Cardiac septum (tissue), 1 donor: ENCODE data around the gene ZNF91. TPM values are rescaled to one million over a fixed set of nuclear protein-coding genes. Genes with fewer than 3 reads are reported as not detected.
"Not testable (repeated sequence)": the region's sequence is repeated elsewhere in the genome, so short reads cannot be mapped to it uniquely, and the experiment has no call there.

Experiments used
- DNase-seq: peaks from one replicate; pipeline ENCODE4 v3.0.0-alpha.2; 2020; ENCODE audit warnings: low spot score
- intact Hi-C: fragments of 100-400 bp; cut with DNase I; formaldehyde crosslinking; loops from one replicate; pipeline ENCODE4 v1.14.0; 2022
- total RNA-seq: library from RNA; stranded (reverse); fragmentation: NEBNext Ultra II Directional; extraction: Animal tissue kit (Norgen Biotek cat#: 25700); gene quantifications from one replicate; pipeline ENCODE4 v1.2.1, GENCODE V29; 2021
- donor health status: DM: no; HTN: no; CAD: no.

Gene ZNF91
- total RNA-seq, 1 donor from 2014 or later, result 91.1 TPM

DNA sequence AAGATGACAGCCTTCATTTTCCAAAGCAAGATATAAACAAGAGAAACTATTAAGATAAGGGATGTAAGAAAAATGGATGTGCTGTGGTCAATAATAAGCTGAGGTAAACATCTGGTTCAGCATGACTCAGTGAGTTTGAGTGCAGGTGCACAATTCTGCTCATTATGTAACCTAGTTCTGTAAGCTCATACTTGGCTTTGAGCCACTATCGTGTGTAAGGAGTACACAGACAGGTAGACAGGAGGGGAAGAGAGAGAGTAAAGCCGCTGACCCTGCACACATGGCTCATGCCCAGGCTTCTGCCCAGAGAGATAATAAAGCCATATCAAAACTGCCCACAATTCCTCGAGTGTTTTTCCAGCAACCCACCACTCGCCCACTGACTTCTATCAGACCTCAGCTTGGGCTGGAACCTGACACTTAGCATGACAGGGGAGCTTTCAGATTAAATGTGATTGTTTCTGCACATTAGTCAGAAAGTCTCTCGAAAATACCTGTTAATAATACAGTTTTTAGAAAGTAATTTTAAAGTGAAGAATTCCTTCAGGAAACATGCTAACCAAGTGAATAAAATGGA, 51.7 kb downstream of the ZNF91 start:
- DNase-seq, result no peak
- intact Hi-C loops, result no loop called here

DNA sequence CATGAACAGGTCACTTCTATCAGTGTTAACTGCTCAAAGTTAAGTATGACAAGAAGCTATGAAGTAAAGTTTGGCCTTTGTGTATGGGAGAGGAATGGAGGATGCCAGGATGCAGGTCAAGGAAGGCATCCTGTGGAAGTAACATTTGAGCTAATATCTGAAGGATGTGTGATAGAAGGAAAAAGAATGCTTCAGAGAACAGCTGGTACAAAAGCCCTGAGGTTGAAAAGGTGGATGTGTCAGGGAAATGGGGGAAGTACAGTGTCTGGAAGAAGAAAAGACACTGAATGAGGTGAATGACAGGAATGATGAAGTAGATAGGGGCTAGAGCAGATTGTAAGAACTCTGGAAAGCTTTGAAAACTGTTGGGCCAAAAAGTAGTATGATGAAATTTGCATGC, 67.1 kb downstream of the ZNF91 start:
- intact Hi-C loops, result no loop called here
- no peak for DNase-seq

DNA sequence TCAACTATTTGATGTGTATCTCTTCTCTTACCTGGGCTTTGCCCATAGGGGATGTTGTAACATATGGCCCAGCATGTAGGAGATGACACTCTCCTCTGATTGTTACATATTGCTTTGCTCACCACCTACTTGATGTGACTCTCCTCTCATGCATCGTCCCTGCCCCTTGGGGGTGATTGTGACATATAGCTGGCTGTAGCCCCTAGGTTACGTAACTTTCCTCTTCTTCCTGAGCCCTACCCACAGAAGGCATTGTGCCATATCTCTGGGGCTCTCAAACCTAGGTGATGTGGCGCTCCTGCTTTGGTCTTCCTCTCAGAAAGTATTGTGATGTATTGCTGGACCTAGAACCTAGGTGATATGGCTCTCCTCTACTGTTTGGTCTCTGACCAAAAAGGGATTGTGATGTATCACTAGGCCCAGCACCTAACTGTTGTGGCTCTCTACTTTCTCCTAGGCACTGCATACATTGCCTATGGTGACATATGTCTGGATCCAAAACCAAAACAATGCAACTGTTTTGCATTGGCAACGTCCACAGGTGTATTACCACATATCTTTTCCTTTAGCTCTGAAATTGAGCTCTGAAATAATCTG, 73.2 kb downstream of the ZNF91 start:
- intact Hi-C loops, result loop anchor here (1.0 kb wide), 1 partner anchor 143 kb away; no protein-coding TSS in a partner anchor
- no peak for DNase-seq

DNA sequence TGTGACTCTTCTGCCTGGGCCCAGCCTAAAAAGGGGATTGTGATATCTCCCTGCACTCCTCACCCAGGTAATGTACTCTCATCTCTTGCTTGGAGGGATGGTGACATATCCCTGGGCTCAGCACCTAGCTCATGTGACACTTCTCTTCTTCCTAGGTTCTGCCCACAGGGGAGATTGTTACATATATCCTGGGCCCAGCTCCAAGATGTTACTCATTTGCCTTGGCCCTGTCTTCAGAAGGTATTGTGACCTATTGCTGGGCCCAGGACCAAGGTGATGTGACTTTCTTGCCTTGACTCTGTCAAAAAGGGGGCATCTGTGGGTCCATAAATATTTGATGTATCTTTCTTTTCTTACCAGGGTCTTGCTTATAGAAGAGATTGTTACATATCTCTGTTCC, 73.9 kb downstream of the ZNF91 start:
- intact Hi-C loops, DNase-seq: not testable (repeated sequence)

DNA sequence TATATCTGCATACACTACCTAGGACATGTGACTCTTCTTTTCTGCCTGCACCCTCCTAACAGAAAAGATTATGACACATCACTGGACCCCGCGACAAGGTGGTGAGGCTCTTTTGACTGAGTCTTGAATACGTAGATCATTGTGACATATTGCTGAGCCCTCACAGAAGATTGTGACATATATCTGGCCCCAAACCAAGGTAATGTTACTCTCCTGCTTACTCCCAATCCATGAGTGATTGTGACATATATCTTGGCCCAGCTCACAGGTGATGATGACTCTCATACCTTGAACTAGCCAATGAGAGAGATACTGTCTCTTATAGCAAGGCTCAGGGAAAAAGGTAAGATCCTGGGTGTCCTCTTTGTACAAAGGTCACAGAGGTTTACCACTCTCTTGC, 75.7 kb downstream of the ZNF91 start:
- intact Hi-C loops, DNase-seq: not testable (repeated sequence)

DNA sequence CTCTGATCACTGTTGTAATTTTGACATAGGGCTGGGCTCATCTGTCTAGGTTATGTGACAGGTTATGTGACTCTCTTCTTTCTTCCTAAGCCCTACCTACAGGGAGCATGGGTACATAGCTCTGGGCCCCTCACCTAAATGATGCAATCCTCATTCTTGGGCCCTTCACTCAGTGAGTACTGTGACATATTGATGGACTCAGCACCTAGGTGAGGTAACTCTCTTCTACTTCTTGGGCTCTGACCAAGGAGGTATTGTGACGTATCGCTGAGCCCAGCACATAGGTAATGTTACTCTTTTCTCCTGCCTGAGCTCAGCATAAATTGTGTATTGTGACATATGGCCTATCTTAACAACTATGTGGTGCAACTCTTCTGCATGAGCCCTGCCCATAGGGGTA, 76.3 kb downstream of the ZNF91 start:
- DNase-seq, intact Hi-C loops: not testable (repeated sequence)

DNA sequence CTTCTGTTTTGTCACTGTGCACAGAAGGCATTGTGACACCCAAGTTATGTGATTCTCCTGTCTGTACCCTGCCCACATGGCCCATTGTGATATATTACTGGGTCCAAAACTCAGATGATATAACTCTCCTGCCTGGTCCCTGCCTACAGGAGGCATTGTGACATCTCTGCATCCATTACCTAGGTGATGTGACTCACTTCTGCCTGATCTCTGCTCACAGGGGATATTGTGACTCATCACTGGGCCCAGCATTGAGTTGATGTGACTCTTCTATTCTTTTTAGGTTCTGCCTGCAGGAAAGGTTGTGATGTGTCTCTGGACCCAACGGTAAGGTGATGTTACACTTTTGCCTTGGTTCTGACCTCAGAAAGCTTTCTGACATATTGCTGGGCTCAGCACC, 77.1 kb downstream of the ZNF91 start:
- no peak for DNase-seq
- intact Hi-C loops, result no loop called here

DNA sequence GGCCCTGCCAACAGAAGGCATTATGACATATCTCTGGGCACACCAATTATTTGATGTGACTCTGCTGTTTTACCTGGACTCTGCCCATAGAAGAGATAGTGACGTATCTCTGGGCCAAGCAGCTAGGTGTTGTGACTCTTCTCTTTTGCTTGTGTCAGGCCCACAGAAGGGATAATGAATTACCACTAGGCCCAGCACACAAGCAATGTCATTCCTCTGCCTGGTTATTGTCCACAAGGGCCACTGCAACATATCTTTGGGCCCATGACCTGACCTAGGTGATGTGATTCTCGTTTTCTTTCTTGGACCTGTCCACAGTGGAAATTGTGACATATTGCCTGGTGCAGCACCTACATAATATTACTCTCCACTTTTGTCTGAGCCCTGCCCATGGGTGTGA, 80.0 kb downstream of the ZNF91 start:
- intact Hi-C loops, result no loop called here
- DNase-seq, result no peak

DNA sequence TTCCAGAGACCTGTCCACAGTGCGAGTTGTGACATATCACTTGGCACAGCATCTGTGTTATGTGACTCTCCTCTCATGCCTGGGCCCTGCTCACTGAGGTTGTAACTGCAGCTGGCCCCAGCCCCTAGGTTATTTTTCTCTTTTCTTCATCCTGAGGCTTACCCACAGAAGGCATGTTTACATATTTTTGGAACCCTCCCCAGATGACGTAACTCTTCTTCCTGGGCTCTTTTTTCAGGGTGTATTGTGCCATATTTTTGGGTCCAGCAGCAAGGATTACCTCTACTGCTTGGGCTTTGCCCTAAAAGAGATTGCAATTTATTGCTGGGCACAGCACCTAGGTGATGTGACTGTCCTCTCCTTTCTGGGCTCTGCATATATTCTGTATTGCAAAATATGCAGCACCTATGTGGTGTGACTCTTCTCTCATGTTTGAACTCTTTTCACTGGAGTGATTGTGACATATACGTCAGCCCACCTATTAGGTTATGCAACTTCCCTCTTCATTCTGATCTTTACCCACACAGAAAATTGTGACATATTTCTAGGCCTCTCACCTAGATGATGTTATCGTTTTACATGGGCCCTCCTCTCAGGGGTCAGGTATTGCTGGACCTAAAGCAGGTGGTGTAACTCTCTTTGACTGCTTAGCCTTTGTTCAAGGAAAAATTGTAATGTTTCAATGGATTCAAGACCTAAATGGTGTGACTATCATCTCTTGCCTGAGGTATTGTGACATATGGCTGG, 80.6 kb downstream of the ZNF91 start:
- intact Hi-C loops, result no loop called here
- no peak for DNase-seq

DNA sequence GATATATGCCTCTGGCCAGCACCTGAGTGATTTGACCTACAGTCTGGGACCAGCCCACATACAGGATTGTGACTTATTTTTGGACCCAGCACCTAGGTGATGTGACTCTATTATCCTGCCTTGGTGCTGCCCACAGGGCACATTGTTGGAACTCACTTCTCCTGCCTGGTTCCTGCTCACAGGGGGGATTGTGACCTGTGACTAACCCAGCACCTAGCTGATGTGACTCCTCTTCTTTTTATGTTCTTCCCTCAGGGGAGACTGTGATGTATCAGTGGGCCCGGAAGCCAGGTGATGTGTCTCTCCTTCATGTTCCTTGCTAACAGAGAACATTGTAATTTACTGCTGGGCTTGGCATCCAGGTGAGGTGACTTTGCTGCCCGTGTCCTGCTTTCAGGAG, 82.1 kb downstream of the ZNF91 start:
- DNase-seq, result no peak
- intact Hi-C loops, result no loop called here

DNA sequence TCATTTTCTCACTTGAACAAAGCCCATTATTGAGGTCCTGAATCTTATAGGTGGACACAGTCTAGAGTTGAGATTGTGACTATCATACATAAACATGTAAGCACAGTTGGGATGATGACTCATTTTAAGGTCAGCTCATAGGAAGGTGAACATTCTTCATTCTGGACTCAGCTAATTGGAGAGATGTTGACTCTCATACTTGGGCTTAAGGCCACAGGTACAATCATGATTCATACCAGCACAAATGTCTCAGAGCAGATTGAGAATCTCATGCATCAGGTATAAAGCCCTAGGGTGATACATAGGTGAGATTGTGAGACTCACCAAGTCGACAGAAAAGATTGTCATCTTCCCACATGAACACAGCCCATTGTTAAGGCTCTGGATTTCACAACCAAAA, 82.8 kb downstream of the ZNF91 start:
- DNase-seq, result no peak
- intact Hi-C loops, result no loop called here

DNA sequence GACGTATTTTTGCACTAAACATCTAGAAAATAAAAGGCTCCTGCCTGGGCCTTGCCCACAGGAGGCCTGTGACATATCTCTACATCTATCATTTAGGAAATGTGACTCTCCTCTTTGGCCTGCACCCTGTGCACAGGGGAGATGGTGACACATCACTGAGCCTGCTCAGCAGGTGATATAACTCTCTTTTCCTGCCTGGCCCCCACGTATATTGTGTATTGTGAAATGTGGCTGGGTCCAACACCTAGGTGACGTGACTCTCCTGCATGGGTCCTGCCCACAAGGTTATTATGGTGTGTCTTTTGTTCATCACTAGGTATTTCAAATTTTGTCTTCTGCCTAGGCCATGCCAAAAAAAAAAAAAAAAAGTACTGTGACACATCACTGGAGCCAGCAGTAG, 83.7 kb downstream of the ZNF91 start:
- no peak for DNase-seq
- intact Hi-C loops, result no loop called here

DNA sequence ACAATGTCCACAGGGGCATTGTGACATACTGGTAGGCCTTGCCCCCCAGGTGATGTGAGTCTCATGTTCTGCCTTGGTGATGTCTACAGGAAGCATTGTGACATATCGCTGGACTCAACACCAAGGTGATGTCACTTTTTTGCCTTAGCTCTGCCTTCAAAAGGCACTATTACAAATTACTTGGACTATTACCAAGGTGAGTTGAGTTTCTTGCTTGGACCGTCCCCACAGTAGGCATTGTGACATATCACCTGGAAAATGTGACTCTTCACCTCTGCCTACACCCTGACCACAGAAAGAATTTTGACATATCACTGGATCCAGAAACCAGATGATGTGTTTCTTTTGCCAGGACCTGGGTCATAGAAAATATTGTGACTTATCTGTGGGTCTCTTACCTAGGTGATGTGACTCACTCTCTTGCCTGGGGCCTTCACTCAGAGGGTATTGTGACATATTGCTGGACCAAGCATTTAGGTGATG, 84.5 kb downstream of the ZNF91 start:
- intact Hi-C loops, result no loop called here
- no peak for DNase-seq

DNA sequence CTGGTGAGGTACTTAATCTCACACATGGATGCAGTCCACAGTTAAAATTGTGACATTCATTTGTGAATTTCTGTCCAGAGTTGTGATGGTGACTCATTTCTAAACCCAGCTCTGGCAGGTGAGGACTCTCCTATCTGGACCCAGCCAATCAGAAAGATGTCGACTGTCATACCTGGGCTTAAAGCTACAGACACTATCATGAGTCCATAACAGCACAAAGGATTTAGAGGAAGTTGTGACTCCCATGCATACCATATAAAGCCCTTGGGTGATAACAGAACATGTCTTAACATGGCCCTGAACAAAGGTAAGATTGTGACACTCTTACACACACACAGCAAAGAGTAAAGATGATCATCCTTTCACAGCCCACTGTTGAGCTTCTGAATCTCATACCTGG, 85.3 kb downstream of the ZNF91 start:
- intact Hi-C loops, result no loop called here
- no peak for DNase-seq

DNA sequence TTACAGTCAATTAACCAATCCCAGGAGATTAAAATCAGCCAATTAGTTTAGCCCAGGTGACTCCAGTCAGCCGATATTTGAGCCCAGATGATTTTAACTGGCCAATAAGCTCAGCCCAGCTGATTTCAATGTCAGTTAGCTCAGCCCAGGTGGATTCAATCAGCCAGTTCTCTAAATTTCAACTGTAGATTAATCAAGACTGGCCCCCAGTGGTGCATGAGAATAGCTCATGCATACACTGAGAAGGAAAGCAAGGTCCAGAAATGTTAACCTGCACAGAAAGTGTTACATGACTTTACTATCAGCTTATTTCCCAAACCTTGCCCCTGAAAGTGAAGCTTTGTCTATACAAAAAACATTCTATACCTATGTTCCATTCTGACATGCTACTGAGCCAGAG, 89.7 kb downstream of the ZNF91 start:
- no peak for DNase-seq
- intact Hi-C loops, result no loop called here

DNA sequence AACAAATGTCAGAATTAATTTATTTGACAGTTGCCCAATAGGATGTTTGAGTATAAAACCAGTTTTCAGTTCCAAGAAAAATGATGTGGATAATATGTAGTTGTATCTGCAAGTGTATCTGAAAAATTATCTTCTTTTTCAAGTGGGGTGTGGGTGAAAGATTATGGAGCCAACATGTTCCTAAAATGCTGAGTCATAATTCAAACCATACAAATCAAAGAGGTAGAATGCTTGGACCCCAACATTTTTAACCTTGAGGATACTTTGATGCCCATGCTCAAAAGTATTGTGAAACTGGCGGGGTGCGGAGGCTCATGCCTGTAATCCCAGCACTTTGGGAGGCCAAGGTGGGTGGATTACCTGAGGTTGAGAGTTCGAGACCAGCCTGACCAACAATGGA, 91.0 kb downstream of the ZNF91 start:
- no peak for DNase-seq
- intact Hi-C loops, result no loop called here

DNA sequence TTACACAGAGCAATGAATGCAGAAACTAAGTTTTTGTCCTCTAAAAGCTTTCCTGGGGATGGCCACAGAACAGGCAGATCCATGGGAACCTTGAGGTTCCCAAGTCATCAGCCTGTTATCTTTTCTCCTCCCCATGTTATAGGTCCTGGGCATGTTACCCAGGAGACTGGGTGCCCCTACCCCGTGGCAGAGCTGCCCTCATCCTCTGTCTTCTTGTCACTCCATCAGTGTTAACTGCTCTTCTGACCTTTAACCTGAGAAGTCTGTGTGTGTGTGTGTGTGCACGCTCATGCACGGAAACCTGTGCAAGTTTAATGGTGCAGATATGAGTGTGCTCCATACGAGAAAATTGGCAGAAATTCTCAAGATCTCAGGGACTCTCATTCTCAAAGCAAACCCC, 101.1 kb downstream of the ZNF91 start:
- intact Hi-C loops, result no loop called here
- DNase-seq, result no peak

DNA sequence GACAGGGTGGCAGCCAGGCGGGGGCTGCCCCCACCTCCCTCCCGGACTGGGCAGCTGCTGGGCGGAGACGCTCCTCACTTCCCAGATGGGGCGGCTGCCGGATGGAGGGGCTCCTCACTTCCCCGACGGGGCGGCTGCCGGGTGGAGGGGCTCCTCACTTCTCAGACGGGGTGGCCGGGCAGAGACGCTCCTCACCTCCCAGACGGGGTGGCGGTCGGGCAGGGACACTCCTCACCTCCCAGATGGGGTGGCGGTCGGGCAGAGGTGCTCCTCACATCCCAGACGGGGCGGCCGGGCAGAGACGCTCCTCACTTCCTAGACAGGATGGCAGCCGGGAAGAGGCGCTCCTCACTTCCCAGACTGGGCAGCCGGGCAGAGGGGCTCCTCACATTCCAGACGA, 105.3 kb downstream of the ZNF91 start:
- DNase-seq, intact Hi-C loops: not testable (repeated sequence)
